Fibroblast of gingiva (primary cell): Measurements from ENCODE around the gene UCN2.

Source experiments
- DNase-seq: peaks from one replicate; pipeline ENCODE4 v3.0.0-alpha.2; 2011; ENCODE audit warnings: low read depth

The UCN2 gene

GRCh38 chr3:48591436-48591835 is 27.9 kb upstream of the UCN2 start:
- DNase-seq = no peak

GRCh38 chr3:48588230-48588629 is 24.6 kb upstream of the UCN2 start:
- no peak for DNase-seq

GRCh38 chr3:48587686-48588085 is 24.1 kb upstream of the UCN2 start:
- no peak for DNase-seq

- no peak for DNase-seq
Measured at GRCh38 chr3:48585411-48585810, 21.8 kb upstream of the UCN2 start.

GRCh38 chr3:48584836-48585235 is 21.3 kb upstream of the UCN2 start:
- no peak for DNase-seq

- no peak for DNase-seq
Measured at GRCh38 chr3:48581621-48582481, 18.3 kb upstream of the UCN2 start.

- DNase-seq = no peak
Measured at GRCh38 chr3:48576647-48577046, 13.1 kb upstream of the UCN2 start.

GRCh38 chr3:48575366-48575765 is 11.8 kb upstream of the UCN2 start:
- DNase-seq = no peak

- DNase-seq = no peak
Measured at GRCh38 chr3:48573973-48574585, 10.5 kb upstream of the UCN2 start.

- DNase-seq = no peak
Measured at GRCh38 chr3:48572517-48572916, 8.9 kb upstream of the UCN2 start.

GRCh38 chr3:48571938-48572337 is 8.4 kb upstream of the UCN2 start:
- no peak for DNase-seq

- DNase-seq = no peak
Measured at GRCh38 chr3:48569808-48570450, 6.3 kb upstream of the UCN2 start.

GRCh38 chr3:48569400-48569799 is 5.8 kb upstream of the UCN2 start:
- no peak for DNase-seq

- DNase-seq = no peak
Measured at GRCh38 chr3:48568476-48568875, 4.9 kb upstream of the UCN2 start.

GRCh38 chr3:48567500-48567899 is 3.9 kb upstream of the UCN2 start:
- DNase-seq = no peak

- DNase-seq = no peak
Measured at GRCh38 chr3:48567090-48567489, 3.5 kb upstream of the UCN2 start.

- no peak for DNase-seq
Measured at GRCh38 chr3:48566401-48566760, 2.8 kb upstream of the UCN2 start.

GRCh38 chr3:48565591-48566400 is 2.2 kb upstream of the UCN2 start:
- DNase-seq = peak; percentile 64

GRCh38 chr3:48565186-48565585 is 1.6 kb upstream of the UCN2 start:
- no peak for DNase-seq

- DNase-seq = no peak
Measured at GRCh38 chr3:48564667-48565066, 1.1 kb upstream of the UCN2 start.

GRCh38 chr3:48564022-48564421 is 441 bp upstream of the UCN2 start:
- DNase-seq = peak; percentile 78

- no peak for DNase-seq
Measured at GRCh38 chr3:48562367-48563095, 1.1 kb downstream of the UCN2 start.
